NCI-H2196 treated with DMSO at 0.1 percent for 48 hours (cell line): ENCODE measurements around the gene PHKA2.
A peak's percentile ranks its signal among the peaks of the same experiment; 100 is the strongest.

Experiments
- DNase-seq: peaks from one replicate; lab custom pipeline; 2025; ENCODE audit not compliant: unreplicated experiment; lab: John Stamatoyannopoulos, UW

PHKA2 gene

GRCh38 chrX:18933617-18934016 is 50.3 kb downstream of the PHKA2 start:
- DNase-seq: no peak

- DNase-seq: no peak
Observed at GRCh38 chrX:18931972-18932371, 51.9 kb downstream of the PHKA2 start.

- no peak for DNase-seq
Observed at GRCh38 chrX:18929775-18930174, 54.1 kb downstream of the PHKA2 start.

GRCh38 chrX:18927558-18927957 is 56.4 kb downstream of the PHKA2 start:
- peak; percentile 22 for DNase-seq

GRCh38 chrX:18924507-18925088 is 59.3 kb downstream of the PHKA2 start:
- no peak for DNase-seq

- DNase-seq: no peak
Observed at GRCh38 chrX:18920566-18920965, 63.3 kb downstream of the PHKA2 start.

- DNase-seq: no peak
Observed at GRCh38 chrX:18920079-18920478, 63.8 kb downstream of the PHKA2 start.

- DNase-seq: no peak
Observed at GRCh38 chrX:18917831-18918230, 66.1 kb downstream of the PHKA2 start.

GRCh38 chrX:18906286-18906685 is 77.6 kb downstream of the PHKA2 start:
- no peak for DNase-seq

- no peak for DNase-seq
Observed at GRCh38 chrX:18900401-18900976, 83.4 kb downstream of the PHKA2 start.

- no peak for DNase-seq
Observed at GRCh38 chrX:18899796-18900380, 84.0 kb downstream of the PHKA2 start.

- no peak for DNase-seq
Observed at GRCh38 chrX:18898492-18898891, 85.4 kb downstream of the PHKA2 start.

GRCh38 chrX:18898091-18898490 is 85.8 kb downstream of the PHKA2 start:
- DNase-seq: no peak

- no peak for DNase-seq
Observed at GRCh38 chrX:18897611-18898010, 86.3 kb downstream of the PHKA2 start.

GRCh38 chrX:18896680-18897544 is 87.0 kb downstream of the PHKA2 start:
- DNase-seq: no peak

GRCh38 chrX:18895189-18895951 is 88.5 kb downstream of the PHKA2 start:
- DNase-seq: no peak

- DNase-seq: no peak
Observed at GRCh38 chrX:18894156-18894555, 89.8 kb downstream of the PHKA2 start.

- DNase-seq: no peak
Observed at GRCh38 chrX:18893536-18893935, 90.4 kb downstream of the PHKA2 start.

GRCh38 chrX:18892899-18893298 is 91.0 kb downstream of the PHKA2 start:
- no peak for DNase-seq

- DNase-seq: no peak
Observed at GRCh38 chrX:18891548-18891945, 92.4 kb downstream of the PHKA2 start.
